ENCODE measurements around the gene SMARCA4. TPM values are rescaled to one million over a fixed set of nuclear protein-coding genes. Genes with fewer than 3 reads are reported as not detected.

Gene SMARCA4
- total RNA-seq, 6 donors from 2014 or later: 82.8 to 245 (median 108) TPM

DNA sequence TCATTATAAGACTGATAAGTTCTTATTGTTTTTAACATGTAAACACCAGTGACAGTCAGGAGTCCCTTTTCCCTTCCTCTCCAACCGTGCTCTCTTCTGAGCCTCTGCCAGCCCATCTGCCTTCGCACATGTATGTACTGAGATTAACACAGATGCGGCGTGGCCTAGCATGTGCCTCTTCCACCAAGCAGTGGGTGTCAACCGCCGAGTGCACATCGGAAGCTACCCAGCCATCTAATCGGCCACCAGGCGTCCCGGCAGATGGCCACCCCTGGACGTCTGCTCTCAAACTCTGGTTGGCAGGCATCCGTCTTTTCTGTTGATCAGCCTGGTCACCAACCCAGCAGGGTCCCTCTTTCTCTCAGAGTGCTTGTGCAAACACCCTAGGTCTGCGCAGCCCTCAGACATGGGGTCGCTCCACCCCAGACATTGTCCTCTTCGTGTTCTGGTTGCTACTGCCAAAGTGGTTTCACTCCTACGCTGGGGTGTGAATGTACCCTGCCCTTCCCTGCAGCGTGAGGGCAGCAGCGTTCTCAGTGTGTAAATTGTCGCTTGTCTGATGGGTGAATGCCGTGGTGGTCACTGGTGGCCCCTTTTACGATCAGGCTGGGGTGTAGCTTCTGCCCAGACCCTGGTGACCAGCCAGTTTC lies 70.7 kb downstream of the SMARCA4 start:
- Histone ChIP-seq H3K27ac (no peak overlapping the region), H3K4me1 (peaks cover 5 to 11% (median 10%) of the 10 kb centered on the region in 4 donors), H3K4me3 (no peak overlapping the region), H3K27me3 (no peaks in the 10 kb centered on the region), H3K36me3 (peaks cover 28 to 98% (median 90%) of the 10 kb centered on the region in 4 donors), H3K9me3 (no peaks in the 10 kb centered on the region)
- TF ChIP-seq, protein P1, sequence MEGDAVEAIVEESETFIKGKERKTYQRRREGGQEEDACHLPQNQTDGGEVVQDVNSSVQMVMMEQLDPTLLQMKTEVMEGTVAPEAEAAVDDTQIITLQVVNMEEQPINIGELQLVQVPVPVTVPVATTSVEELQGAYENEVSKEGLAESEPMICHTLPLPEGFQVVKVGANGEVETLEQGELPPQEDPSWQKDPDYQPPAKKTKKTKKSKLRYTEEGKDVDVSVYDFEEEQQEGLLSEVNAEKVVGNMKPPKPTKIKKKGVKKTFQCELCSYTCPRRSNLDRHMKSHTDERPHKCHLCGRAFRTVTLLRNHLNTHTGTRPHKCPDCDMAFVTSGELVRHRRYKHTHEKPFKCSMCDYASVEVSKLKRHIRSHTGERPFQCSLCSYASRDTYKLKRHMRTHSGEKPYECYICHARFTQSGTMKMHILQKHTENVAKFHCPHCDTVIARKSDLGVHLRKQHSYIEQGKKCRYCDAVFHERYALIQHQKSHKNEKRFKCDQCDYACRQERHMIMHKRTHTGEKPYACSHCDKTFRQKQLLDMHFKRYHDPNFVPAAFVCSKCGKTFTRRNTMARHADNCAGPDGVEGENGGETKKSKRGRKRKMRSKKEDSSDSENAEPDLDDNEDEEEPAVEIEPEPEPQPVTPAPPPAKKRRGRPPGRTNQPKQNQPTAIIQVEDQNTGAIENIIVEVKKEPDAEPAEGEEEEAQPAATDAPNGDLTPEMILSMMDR (IDR thresholded peaks at IDR 0.05): no peak
- TF ChIP-seq EP300 (IDR thresholded peaks at IDR 0.05) (no peak), POLR2AphosphoS5 (IDR thresholded peaks at IDR 0.05) (no peak), POLR2A (IDR thresholded peaks at IDR 0.05) (no peak)
- ATAC-seq (ENCODE audit: low FRiP score in 2 of 2) (no peak), DNase-seq (no peak)
- 93 to 95% methylated on average over 17 to 20 of the region's 21 CpGs for WGBS, 2 donors

DNA sequence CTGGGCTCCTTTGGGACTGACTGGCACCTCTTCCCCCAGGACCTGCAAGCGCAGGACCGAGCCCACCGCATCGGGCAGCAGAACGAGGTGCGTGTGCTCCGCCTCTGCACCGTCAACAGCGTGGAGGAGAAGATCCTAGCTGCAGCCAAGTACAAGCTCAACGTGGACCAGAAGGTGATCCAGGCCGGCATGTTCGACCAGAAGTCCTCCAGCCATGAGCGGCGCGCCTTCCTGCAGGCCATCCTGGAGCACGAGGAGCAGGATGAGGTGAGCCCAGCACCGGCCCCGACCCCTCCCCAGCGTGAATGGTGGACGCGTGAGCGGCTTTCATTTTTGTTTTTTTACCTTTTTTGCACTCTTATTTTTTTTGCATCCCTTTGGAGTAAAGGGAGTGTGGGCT lies 72.4 kb downstream of the SMARCA4 start:
- Histone ChIP-seq H3K4me3 (no peak overlapping the region), H3K27me3 (no peaks in the 10 kb centered on the region), H3K36me3 (peaks cover 20 to 98% (median 82%) of the 10 kb centered on the region in 4 donors), H3K4me1 (peaks cover 5 to 11% (median 10%) of the 10 kb centered on the region in 4 donors), H3K9me3 (no peaks in the 10 kb centered on the region), H3K27ac (no peak overlapping the region)
- 91 to 98% methylated on average over 22 of the region's 22 CpGs for WGBS, 2 donors
- TF ChIP-seq POLR2A (IDR thresholded peaks at IDR 0.05) (no peak), POLR2AphosphoS5 (IDR thresholded peaks at IDR 0.05) (no peak), EP300 (IDR thresholded peaks at IDR 0.05) (no peak)
- TF ChIP-seq, protein P1 (IDR thresholded peaks at IDR 0.05): no peak
- ATAC-seq (ENCODE audit: low FRiP score in 2 of 2): no peak
- no peak for DNase-seq

DNA sequence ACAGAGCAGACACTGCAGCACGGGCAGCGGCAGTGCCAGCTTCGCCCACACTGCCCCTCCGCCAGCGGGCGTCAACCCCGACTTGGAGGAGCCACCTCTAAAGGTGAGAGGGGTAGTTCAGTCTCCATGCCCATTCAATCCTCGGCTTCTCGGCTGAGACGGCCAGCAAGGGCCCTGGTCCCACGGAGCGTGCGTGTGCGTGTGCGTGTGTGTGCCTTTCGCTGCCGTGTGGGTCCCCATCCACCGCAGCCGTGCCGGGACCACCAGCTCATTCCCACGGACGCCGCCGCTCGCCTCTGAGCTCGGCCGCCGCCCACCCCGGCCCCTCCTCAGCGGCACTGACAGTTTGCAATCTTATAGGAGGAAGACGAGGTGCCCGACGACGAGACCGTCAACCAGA lies 72.9 kb downstream of the SMARCA4 start:
- H3K36me3 ChIP-seq: peaks cover 15 to 98% (median 80%) of the 10 kb centered on the region in 4 donors
- ATAC-seq (ENCODE audit: low FRiP score in 2 of 2) (no peak), DNase-seq (peak in 1 of 2 donors; percentile 82)
- no peak overlapping the region for H3K4me3 ChIP-seq
- no peaks in the 10 kb centered on the region for H3K27me3 ChIP-seq
- no peaks in the 10 kb centered on the region for H3K9me3 ChIP-seq
- TF ChIP-seq POLR2AphosphoS5 (IDR thresholded peaks at IDR 0.05): no peak
- TF ChIP-seq, protein P1 (IDR thresholded peaks at IDR 0.05): no peak
- no peak for TF ChIP-seq EP300 (IDR thresholded peaks at IDR 0.05)
- WGBS, 2 donors: 95 to 96% methylated on average over 33 to 34 of the region's 35 CpGs
- no peak overlapping the region for H3K27ac ChIP-seq
- peaks cover 5 to 11% (median 10%) of the 10 kb centered on the region in 4 donors for H3K4me1 ChIP-seq

DNA sequence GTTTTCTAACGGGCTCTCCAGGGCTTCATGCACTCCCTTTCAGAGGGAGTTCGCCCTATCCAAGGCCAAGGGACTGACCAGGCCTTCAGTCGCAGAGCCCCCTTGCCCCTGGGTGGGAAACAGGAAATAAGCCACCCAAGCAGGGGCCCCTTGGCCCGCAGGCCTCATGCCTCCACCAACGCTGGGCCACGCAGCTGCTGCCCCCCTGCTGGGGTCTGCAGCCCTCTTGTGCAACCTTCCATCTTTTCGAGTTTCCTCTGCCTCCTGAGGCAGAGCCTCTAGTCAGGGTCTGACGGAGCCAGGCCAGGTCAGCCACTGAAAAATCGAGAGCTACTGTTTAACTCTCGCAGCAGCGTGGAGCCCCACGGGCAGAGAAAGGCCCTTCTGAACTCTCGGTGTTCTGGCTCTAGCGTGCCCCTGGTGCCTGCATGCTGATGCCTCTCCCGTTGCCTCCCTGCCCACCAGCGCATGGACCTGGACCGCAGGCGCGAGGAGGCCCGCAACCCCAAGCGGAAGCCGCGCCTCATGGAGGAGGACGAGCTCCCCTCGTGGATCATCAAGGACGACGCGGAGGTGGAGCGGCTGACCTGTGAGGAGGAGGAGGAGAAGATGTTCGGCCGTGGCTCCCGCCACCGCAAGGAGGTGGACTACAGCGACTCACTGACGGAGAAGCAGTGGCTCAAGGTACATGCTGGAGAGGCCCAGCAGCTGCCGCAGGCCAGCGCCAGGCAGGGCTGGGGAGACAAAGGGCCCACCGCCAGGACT lies 73.8 kb downstream of the SMARCA4 start:
- TF ChIP-seq POLR2A (IDR thresholded peaks at IDR 0.05) (no peak), POLR2AphosphoS5 (IDR thresholded peaks at IDR 0.05) (no peak), EP300 (IDR thresholded peaks at IDR 0.05) (no peak)
- TF ChIP-seq, protein P1 (IDR thresholded peaks at IDR 0.05): no peak
- Histone ChIP-seq H3K9me3 (no peaks in the 10 kb centered on the region), H3K27me3 (no peaks in the 10 kb centered on the region), H3K4me1 (peaks cover 5 to 11% (median 10%) of the 10 kb centered on the region in 4 donors), H3K27ac (peak overlapping the region in 1 of 4 donors; percentile 6), H3K4me3 (no peak overlapping the region), H3K36me3 (peaks cover 15 to 98% (median 75%) of the 10 kb centered on the region in 4 donors)
- 84 to 91% methylated on average over 18 to 29 of the region's 38 CpGs for WGBS, 2 donors
- DNase-seq (peak in 1 of 2 donors; percentile 75), ATAC-seq (ENCODE audit: low FRiP score in 2 of 2) (no peak)
